A549 (cell line): ENCODE results near the gene TMEM165. TPM values are rescaled to one million over a fixed set of nuclear protein-coding genes. Genes with fewer than 3 reads are reported as not detected.

ENCODE experiments used
- ATAC-seq, 2 experiments: fragments of 200-7000 bp in 1 of 2; fragments of >200 bp in 1 of 2; cut with Nextera tagmentation in 1 of 2; cut with Tn5 transposase in 1 of 2; 3 replicates each; pipeline versions ENCODE4 v1.8.0 to v1.9.1; 2018 to 2020; ENCODE audit warnings: mild to moderate bottlenecking in 1 of 2, moderate library complexity in 1 of 2
- CTCF ChIA-PET: fragments of 300-600 bp; sonication (Branson Sonifier 250); formaldehyde crosslinking; extraction: SDS; loops from one replicate; lab custom pipeline; 2021; ENCODE audit warnings: antibody characterized with exemption, inconsistent platforms; lab: Yijun Ruan, JAX
- POLR2A ChIA-PET: fragments of 350-600 bp; formaldehyde crosslinking; extraction: SDS; loops from one replicate; lab custom pipeline; 2021; ENCODE audit warnings: antibody characterized with exemption, inconsistent platforms; lab: Yijun Ruan, JAX
- DNase-seq, 2 experiments: peaks; one replicate each; pipeline versions ENCODE4 v3.0.0 to v3.0.0-alpha.2; 2011 to 2016; ENCODE audit warnings: low read depth in 1 of 2, low spot score in 1 of 2
- FAIRE-seq: peaks from 2 replicates; lab custom pipeline; 2011; peaks lifted over from hg19 to GRCh38; lab: Jason Lieb, UNC
- H3K27ac ChIP-seq, 2 experiments: fragments of >200 bp; sonication (Bioruptor Twin); formaldehyde crosslinking; 3 replicates each; pipeline ENCODE4 v1.5.1; 2016 to 2017
- H3K4me1 ChIP-seq: fragments of >200 bp; sonication (Bioruptor Twin); formaldehyde crosslinking; 3 replicates; pipeline ENCODE4 v1.6.1; 2016
- H3K4me2 ChIP-seq: fragments of >200 bp; sonication (Bioruptor Twin); formaldehyde crosslinking; 3 replicates; pipeline ENCODE4 v1.6.1; 2016
- H3K4me3 ChIP-seq: fragments of >200 bp; sonication (Bioruptor Twin); formaldehyde crosslinking; 3 replicates; pipeline ENCODE4 v1.5.1; 2016
- H3K9me3 ChIP-seq: fragments of >200 bp; sonication (Bioruptor Twin); formaldehyde crosslinking; 3 replicates; pipeline ENCODE4 v1.6.1; 2016
- CTCF ChIP-seq: fragments of >200 bp; sonication (Bioruptor Twin); formaldehyde crosslinking; IDR thresholded peaks from 3 replicates; pipeline ENCODE4 v1.5.1; 2016
- EHF ChIP-seq: fragments of 250-450 bp; sonication (Bioruptor Pico); IDR thresholded peaks from 2 replicates; pipeline ENCODE4 v1.5.0; 2020; ENCODE audit warnings: mild to moderate bottlenecking
- FOSL2 ChIP-seq, 2 experiments: fragments of 450-650 bp in 1 of 2; fragments of >200 bp in 1 of 2; sonication (Bioruptor Twin) in 1 of 2; formaldehyde crosslinking; IDR thresholded peaks; 2 replicates each; pipeline versions ENCODE4 v1.5.0 to v1.6.1; 2016 to 2020; ENCODE audit warnings: mild to moderate bottlenecking in 1 of 2, moderate library complexity in 1 of 2
- FOXS1 ChIP-seq: fragments of 250-450 bp; sonication (Bioruptor Pico); IDR thresholded peaks from 2 replicates; pipeline ENCODE4 v1.5.0; 2020; ENCODE audit warnings: mild to moderate bottlenecking, moderate library complexity
- HOXB13 ChIP-seq: fragments of 250-450 bp; sonication (Bioruptor Pico); IDR thresholded peaks from 2 replicates; pipeline ENCODE4 v1.5.0; 2020; ENCODE audit warnings: low read depth, mild to moderate bottlenecking, moderate library complexity
- JUN ChIP-seq, 2 experiments: fragments of >200 bp; sonication (Bioruptor Twin); formaldehyde crosslinking; IDR thresholded peaks; 2 replicates in 1 of 2; 3 replicates in 1 of 2; pipeline ENCODE4 v1.6.1; 2016 to 2017
- KDM1A ChIP-seq: fragments of 200-600 bp; sonication (generic); IDR thresholded peaks from 2 replicates; pipeline ENCODE4 v1.6.1; 2016; ENCODE audit warnings: low read depth, mild to moderate bottlenecking
- MAFK ChIP-seq: fragments of 450-650 bp; IDR thresholded peaks from 2 replicates; pipeline ENCODE4 v1.6.1; 2014; ENCODE audit not compliant: partially characterized antibody
- NPAS2 ChIP-seq: fragments of 250-450 bp; sonication (Bioruptor Pico); IDR thresholded peaks from 2 replicates; pipeline ENCODE4 v1.8.0; 2022; ENCODE audit warnings: mild to moderate bottlenecking, moderate library complexity, borderline replicate concordance
- NR3C1 ChIP-seq: fragments of >200 bp; sonication (Bioruptor Twin); formaldehyde crosslinking; IDR thresholded peaks from 3 replicates; pipeline ENCODE4 v1.6.1; 2017
- RAD21 ChIP-seq, 2 experiments: fragments of >200 bp in 1 of 2; sonication (Bioruptor Twin) in 1 of 2; formaldehyde crosslinking in 1 of 2; IDR thresholded peaks in 1 of 2; conservative IDR thresholded peaks in 1 of 2; 2 replicates in 1 of 2; 3 replicates in 1 of 2; pipeline ENCODE4 v1.6.1; 2012 to 2018; ENCODE audit warnings: inconsistent platforms in 1 of 2
- RARB ChIP-seq: fragments of 250-450 bp; sonication (Bioruptor Pico); IDR thresholded peaks from 2 replicates; pipeline ENCODE4 v1.8.0; 2021; ENCODE audit warnings: mild to moderate bottlenecking, moderate library complexity
- RNF2 ChIP-seq: fragments of 200-600 bp; sonication (generic); IDR thresholded peaks from 2 replicates; pipeline ENCODE4 v1.6.1; 2016; ENCODE audit warnings: low read depth, mild to moderate bottlenecking, antibody characterized with exemption, moderate library complexity, borderline replicate concordance
- SREBF2 ChIP-seq: fragments of 450-650 bp; IDR thresholded peaks from 2 replicates; pipeline ENCODE4 v1.6.1; 2014; ENCODE audit warnings: mild to moderate bottlenecking, moderate library complexity
- TFCP2L1 ChIP-seq: fragments of 250-450 bp; sonication (Bioruptor Pico); IDR thresholded peaks from 2 replicates; pipeline ENCODE4 v1.5.0; 2021; ENCODE audit warnings: mild to moderate bottlenecking
- ZC3H11A ChIP-seq: fragments of 450-650 bp; IDR thresholded peaks from 2 replicates; pipeline ENCODE4 v1.6.1; 2014; ENCODE audit warnings: antibody characterized with exemption, mild to moderate bottlenecking
- ZFP36 ChIP-seq: fragments of 450-650 bp; IDR thresholded peaks from 2 replicates; pipeline ENCODE4 v1.6.1; 2014; ENCODE audit warnings: borderline replicate concordance; ENCODE audit not compliant: partially characterized antibody
- ZSCAN20 ChIP-seq: fragments of 250-450 bp; sonication (Bioruptor Pico); IDR thresholded peaks from 2 replicates; pipeline ENCODE4 v1.8.0; 2022; ENCODE audit warnings: mild to moderate bottlenecking, moderate library complexity
- WGBS: methylation state at CpG from one replicate; pipeline ENCODE4 v1.1.6; 2017; ENCODE audit errors: missing lambda C conversion rate; 5-methylcytosine and 5-hydroxymethylcytosine counted together
- polyA plus RNA-seq, 4 experiments: library from polyadenylated mRNA; depleted of rRNA in 3 of 4; stranded (reverse); fragments of >200 nt; fragmentation: RNase III in 1 of 4; extraction: RNeasy Plus Mini Kit Qiagen cat#74134 plus additional on column Dnase treatment in 1 of 4; gene quantifications; 2 replicates in 3 of 4; 3 replicates in 1 of 4; pipeline ENCODE4 v1.2.3, GENCODE V29; 2011 to 2017
- TF ChIP-seq, protein P1 (sequence below): fragments of 450-650 bp; IDR thresholded peaks from 2 replicates; pipeline ENCODE4 v1.6.1; 2014; ENCODE audit warnings: antibody characterized with exemption
- TF ChIP-seq, protein P2 (sequence below): IDR thresholded peaks from 2 replicates; pipeline ENCODE4 v1.6.1; 2012; ENCODE audit warnings: low read depth, borderline replicate concordance
- TF ChIP-seq, protein P3 (sequence below): fragments of 250-450 bp; sonication (Bioruptor Pico); IDR thresholded peaks from 2 replicates; pipeline ENCODE4 v1.5.0; 2020; ENCODE audit warnings: low read depth, mild to moderate bottlenecking, moderate library complexity

Gene TMEM165
- polyA plus RNA-seq, 2 of the 4 experiments (the other 2 are of a cell fraction) = 52.6 to 83.5 TPM

- Histone ChIP-seq H3K9me3 (no peaks in the 10 kb centered on the region), H3K4me3 (no peak overlapping the region), H3K4me1 (peaks cover 8% of the 10 kb centered on the region; the same call in 1 of the 3 replicates), H3K4me2 (no peak overlapping the region), H3K27ac (no peak overlapping the region)
- ATAC-seq = no peak
- POLR2A ChIA-PET = interaction anchor here (1.5 kb wide), 1 partner anchor 42 kb away, joined by 3 read pairs; the partner anchor contains the start of gene TMEM165
- no peak for DNase-seq
- 88% methylated on average over 3 of the region's 3 CpGs for WGBS
- CTCF ChIA-PET = interaction anchor here (1.2 to 1.3 kb wide), 3 partner anchors 14 to 117 kb away, joined by 3 to 4 read pairs (median 4); partner anchors contain the start of gene SRD5A3
- no peak for FAIRE-seq
- TF ChIP-seq NPAS2 (CRISPR knock-in tag) = no peak
- no peak for TF ChIP-seq JUN (IDR thresholded peaks at IDR 0.05)
- TF ChIP-seq MAFK = no peak
- TF ChIP-seq FOSL2 (IDR thresholded peaks at IDR 0.05) = no peak
- no peak for TF ChIP-seq FOSL2 (CRISPR knock-in tag; IDR thresholded peaks at IDR 0.05)
- TF ChIP-seq RAD21 (conservative IDR thresholded peaks at IDR 0.05 in 1 of 2, IDR thresholded peaks at IDR 0.05 in 1 of 2) = no peak
- TF ChIP-seq EHF = no peak
- TF ChIP-seq, all 56 proteins: peak for 0
Measured at GRCh38 chr4:55437823-55438222, 42.1 kb downstream of the TMEM165 start.

- FAIRE-seq = no peak
- DNase-seq = no peak
- TF ChIP-seq, protein P1, sequence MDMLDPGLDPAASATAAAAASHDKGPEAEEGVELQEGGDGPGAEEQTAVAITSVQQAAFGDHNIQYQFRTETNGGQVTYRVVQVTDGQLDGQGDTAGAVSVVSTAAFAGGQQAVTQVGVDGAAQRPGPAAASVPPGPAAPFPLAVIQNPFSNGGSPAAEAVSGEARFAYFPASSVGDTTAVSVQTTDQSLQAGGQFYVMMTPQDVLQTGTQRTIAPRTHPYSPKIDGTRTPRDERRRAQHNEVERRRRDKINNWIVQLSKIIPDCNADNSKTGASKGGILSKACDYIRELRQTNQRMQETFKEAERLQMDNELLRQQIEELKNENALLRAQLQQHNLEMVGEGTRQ = no peak
- TF ChIP-seq KDM1A (no peak), ZSCAN20 (CRISPR knock-in tag) (no peak), ZC3H11A (no peak), CTCF (no peak), NPAS2 (CRISPR knock-in tag) (no peak), FOXS1 (CRISPR knock-in tag) (no peak), SREBF2 (no peak), HOXB13 (CRISPR knock-in tag) (no peak), EHF (no peak), FOSL2 (IDR thresholded peaks at IDR 0.05) (no peak), FOSL2 (CRISPR knock-in tag; IDR thresholded peaks at IDR 0.05) (no peak), NR3C1 (no peak), ZFP36 (no peak), RNF2 (no peak), RARB (CRISPR knock-in tag) (no peak), TFCP2L1 (no peak), MAFK (no peak)
- TF ChIP-seq, protein P2, sequence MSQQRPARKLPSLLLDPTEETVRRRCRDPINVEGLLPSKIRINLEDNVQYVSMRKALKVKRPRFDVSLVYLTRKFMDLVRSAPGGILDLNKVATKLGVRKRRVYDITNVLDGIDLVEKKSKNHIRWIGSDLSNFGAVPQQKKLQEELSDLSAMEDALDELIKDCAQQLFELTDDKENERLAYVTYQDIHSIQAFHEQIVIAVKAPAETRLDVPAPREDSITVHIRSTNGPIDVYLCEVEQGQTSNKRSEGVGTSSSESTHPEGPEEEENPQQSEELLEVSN = no peak
- TF ChIP-seq, protein P3, sequence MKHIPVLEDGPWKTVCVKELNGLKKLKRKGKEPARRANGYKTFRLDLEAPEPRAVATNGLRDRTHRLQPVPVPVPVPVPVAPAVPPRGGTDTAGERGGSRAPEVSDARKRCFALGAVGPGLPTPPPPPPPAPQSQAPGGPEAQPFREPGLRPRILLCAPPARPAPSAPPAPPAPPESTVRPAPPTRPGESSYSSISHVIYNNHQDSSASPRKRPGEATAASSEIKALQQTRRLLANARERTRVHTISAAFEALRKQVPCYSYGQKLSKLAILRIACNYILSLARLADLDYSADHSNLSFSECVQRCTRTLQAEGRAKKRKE = no peak
- Histone ChIP-seq H3K4me3 (no peak overlapping the region), H3K4me1 (peaks cover 8% of the 10 kb centered on the region; the same call in 1 of the 3 replicates), H3K27ac (no peak overlapping the region), H3K9me3 (no peaks in the 10 kb centered on the region), H3K4me2 (no peak overlapping the region)
- CTCF ChIA-PET = interaction anchor here (1.2 to 1.3 kb wide), 2 partner anchors 15 to 116 kb away, joined by 3 to 4 read pairs; no protein-coding TSS in a partner anchor
- POLR2A ChIA-PET = interaction anchor here (1.5 kb wide), 1 partner anchor 43 kb away, joined by 3 read pairs; the partner anchor contains the start of gene TMEM165
- 88% methylated on average over 1 of the region's 2 CpGs for WGBS
- no peak for ATAC-seq
Measured at GRCh38 chr4:55438314-55438713, 42.6 kb downstream of the TMEM165 start.
